ENCODE measurements around the gene TMEM19.

TMEM19 gene

GRCh38 chr12:71710276-71711125 is 24.6 kb downstream of the TMEM19 start:
- DNase-seq (ENCODE audit: low read depth): peak; percentile 76
- no peak overlapping the region for H3K4me3 ChIP-seq (replicated peaks; ENCODE audit: low read depth, low read length)
- no peak for TF ChIP-seq CTCF (IDR thresholded peaks at IDR 0.05; ENCODE audit: low read length, missing control alignments)

DNA sequence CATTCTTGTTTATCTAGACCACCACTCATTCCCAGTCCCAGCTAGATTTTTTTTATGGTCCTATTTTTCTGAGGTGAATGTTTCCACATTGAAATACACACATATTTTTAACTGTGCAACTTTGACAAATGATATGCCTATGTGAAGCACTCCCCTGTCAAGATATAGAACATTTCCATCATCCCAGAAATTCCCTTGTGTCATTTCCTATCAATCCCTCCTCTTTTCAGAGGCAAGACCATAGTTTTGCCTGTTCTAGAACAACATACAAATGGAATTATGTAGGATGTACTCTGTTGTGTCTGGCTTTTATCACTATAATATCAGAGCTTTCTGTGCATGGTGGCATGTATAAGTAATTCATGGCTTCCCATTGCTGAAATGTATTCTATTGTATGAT is 32.7 kb downstream of the TMEM19 start:
- no peak for TF ChIP-seq CTCF (IDR thresholded peaks at IDR 0.05; ENCODE audit: low read length, missing control alignments)
- no peak for DNase-seq (ENCODE audit: low read depth)
- H3K4me3 ChIP-seq (replicated peaks; ENCODE audit: low read depth, low read length): no peak overlapping the region

DNA sequence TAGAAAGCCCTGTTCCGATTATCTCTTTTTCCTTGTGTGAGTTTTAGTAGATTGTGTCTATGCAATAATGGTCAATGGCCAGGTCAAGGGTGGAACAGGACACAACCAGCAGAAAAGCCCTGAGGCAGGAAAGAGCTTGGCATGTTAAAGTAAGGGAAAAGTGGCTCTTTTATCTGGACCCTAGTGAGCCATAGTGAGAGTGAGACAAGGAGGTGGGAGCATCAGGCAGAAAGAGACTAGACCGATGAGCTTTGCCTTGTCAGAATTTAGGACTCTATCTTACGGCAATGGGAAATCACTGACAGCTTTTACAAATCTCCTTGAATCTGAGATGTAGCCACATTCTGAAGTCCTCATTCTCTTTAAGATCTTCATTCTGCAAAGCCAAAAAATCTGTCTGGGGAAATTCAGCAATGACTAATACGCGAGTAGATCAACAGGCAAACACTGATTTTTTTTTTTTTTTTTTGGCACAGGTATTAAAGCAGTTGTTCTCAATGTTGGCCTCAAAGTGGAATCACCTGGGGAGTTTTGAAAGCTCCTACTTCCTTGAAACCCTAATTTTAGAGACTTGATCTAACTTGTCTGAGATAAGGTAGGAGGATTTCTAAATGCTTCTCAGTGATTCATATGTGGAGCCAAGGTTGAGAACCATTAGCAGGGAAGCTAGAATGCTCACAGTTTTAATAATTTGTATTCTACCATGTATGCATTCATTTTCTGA is 33.9 kb downstream of the TMEM19 start:
- no peak for DNase-seq (ENCODE audit: low read depth)
- no peak for TF ChIP-seq CTCF (IDR thresholded peaks at IDR 0.05; ENCODE audit: low read length, missing control alignments)
- H3K4me3 ChIP-seq (replicated peaks; ENCODE audit: low read depth, low read length): no peak overlapping the region

DNA sequence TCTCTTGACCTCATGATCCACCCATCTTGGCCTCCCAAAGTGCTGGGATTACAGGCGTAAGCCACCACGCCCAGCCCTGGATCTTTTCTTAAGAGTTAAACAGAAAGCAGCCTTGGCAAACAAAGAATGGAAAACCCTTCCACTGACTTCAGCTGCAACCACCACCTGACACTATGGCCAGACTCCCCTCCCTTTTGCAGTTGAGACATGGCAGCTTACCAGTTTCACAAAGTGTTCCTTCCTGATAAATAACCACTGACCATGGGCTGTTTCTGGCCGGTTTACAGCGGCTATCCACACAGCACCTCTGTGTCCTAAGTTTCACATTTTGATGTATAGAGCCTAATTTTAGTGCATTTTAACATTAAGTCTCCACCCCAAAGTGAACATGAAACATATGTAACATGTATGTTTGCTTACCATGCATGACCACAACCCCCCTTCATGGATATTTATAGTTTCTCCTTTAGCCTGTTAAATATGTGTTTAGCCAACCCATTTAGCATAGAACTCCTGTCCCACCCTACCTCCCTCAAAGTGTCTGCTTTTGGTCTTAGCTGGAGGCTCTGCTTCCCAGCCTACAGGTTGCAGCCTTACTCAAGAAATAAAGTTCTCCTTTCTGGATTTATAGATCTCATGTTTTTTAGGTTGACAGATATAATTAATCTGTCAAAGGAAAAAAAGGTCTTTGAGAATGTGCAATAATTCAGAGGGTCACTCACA is 36.1 kb downstream of the TMEM19 start:
- no peak for TF ChIP-seq CTCF (IDR thresholded peaks at IDR 0.05; ENCODE audit: low read length, missing control alignments)
- no peak for DNase-seq (ENCODE audit: low read depth)
- H3K4me3 ChIP-seq (replicated peaks; ENCODE audit: low read depth, low read length): no peak overlapping the region

GRCh38 chr12:71725011-71725410 is 39.1 kb downstream of the TMEM19 start:
- no peak overlapping the region for H3K4me3 ChIP-seq (replicated peaks; ENCODE audit: low read depth, low read length)
- no peak for DNase-seq (ENCODE audit: low read depth)
- no peak for TF ChIP-seq CTCF (IDR thresholded peaks at IDR 0.05; ENCODE audit: low read length, missing control alignments)

DNA sequence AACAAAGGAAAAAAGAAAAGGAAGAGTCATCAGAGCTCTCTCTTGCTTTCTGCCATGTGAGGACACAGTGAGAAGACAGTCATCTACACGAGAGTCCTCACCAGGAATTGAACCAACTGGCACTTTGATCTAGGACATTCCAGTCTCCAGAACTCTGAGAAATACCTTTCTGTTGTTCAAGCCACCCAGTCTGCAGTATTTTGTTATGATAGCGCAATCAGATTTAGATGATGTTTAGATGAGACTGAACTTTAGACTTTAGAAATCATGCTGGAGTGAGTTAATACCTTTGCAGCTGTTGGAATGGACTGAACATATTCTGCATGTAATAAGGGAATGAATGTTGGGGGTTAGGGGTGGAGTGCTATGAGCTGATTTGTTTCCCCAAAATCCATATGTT is 40.7 kb downstream of the TMEM19 start:
- H3K4me3 ChIP-seq (replicated peaks; ENCODE audit: low read depth, low read length): no peak overlapping the region
- no peak for DNase-seq (ENCODE audit: low read depth)
- TF ChIP-seq CTCF (IDR thresholded peaks at IDR 0.05; ENCODE audit: low read length, missing control alignments): no peak
